Measurements from ENCODE around the gene LRRFIP1. TPM values are rescaled to one million over a fixed set of nuclear protein-coding genes. Genes with fewer than 3 reads are reported as not detected.

LRRFIP1 gene
- total and polyA plus RNA-seq, 2 of the 13 experiments (the other 11 are each of a cell fraction or from before 2014, with no cell fraction given) = 15.9 to 40.5 TPM

- TF ChIP-seq ZNF691 (CRISPR knock-in tag; IDR thresholded peaks at IDR 0.05; ENCODE audit: borderline replicate concordance, low read depth) (peak; percentile 68; the same call in 1 of the 2 replicates), HOXA3 (CRISPR knock-in tag; IDR thresholded peaks at IDR 0.05) (no peak; the same call in none of the 2 replicates), HNRNPLL (IDR thresholded peaks at IDR 0.05; ENCODE audit: low read depth, low read length, poor library complexity, severe bottlenecking) (no peak), IRF2 (CRISPR knock-in tag; IDR thresholded peaks at IDR 0.05) (peak; percentile 44; the same call in 1 of the 2 replicates), ZNF282 (IDR thresholded peaks at IDR 0.05; ENCODE audit: partially characterized antibody) (no peak), ZBTB39 (CRISPR knock-in tag; IDR thresholded peaks at IDR 0.05) (no peak), ZNF549 (CRISPR knock-in tag; IDR thresholded peaks at IDR 0.05) (no peak), ZSCAN12 (CRISPR knock-in tag; IDR thresholded peaks at IDR 0.05) (no peak), CBFB (CRISPR knock-in tag; IDR thresholded peaks at IDR 0.05) (no peak; the same call in 1 of the 2 replicates)
Measured at GRCh38 chr2:237674731-237675276, 47.4 kb downstream of the LRRFIP1 start (continued).

- Histone ChIP-seq H3K4me1 (ENCODE audit: insufficient read depth, low read length) (peaks cover 83% of the 10 kb centered on the region), H3K4me3 (replicated peaks in 1 of 3; ENCODE audit: insufficient read depth in 1 of 3, low read depth in 2 of 3, low read length in 3 of 3) (peak overlapping the region in 1 of 3 experiments; percentile 13; a peak in 1 of 6 replicates), H3K79me2 (ENCODE audit: insufficient read depth, low read length) (no peaks in the 10 kb centered on the region), H3K9ac (ENCODE audit: insufficient read depth, low read depth, low read length) (peak overlapping the region; percentile 52; the same call in 1 of the 2 replicates), H4K20me1 (ENCODE audit: insufficient read depth, low read length) (no peaks in the 10 kb centered on the region), H3K27ac (ENCODE audit: extremely low read length, insufficient read depth, low read length) (peak overlapping the region; percentile 46), H2AFZ (ENCODE audit: low read length) (peak overlapping the region; percentile 18), H3K9me3 (ENCODE audit: low read length) (no peaks in the 10 kb centered on the region), H3K36me3 (replicated peaks in 1 of 2; ENCODE audit: control insufficient read depth in 1 of 2, insufficient read depth in 2 of 2, low read length in 2 of 2) (no peaks in the 10 kb centered on the region), H3K4me2 (ENCODE audit: low read depth, low read length) (peak overlapping the region; percentile 73), H3K27me3 (ENCODE audit: control insufficient read depth in 1 of 2, insufficient read depth in 2 of 2, low read length in 2 of 2) (no peaks in the 10 kb centered on the region)
- 86% methylated on average over 5 of the region's 5 CpGs for WGBS (ENCODE audit: low lambda C conversion rate)
- TF ChIP-seq CBX2 (IDR thresholded peaks at IDR 0.05; ENCODE audit: low read depth, low read length) (0 out of 2 replicates have a peak, but pooled peaks have one; percentile 18), CBX2 (CRISPR knock-in tag; IDR thresholded peaks at IDR 0.05; ENCODE audit: low read depth) (no peak), ZNF570 (CRISPR knock-in tag; IDR thresholded peaks at IDR 0.05; ENCODE audit: borderline replicate concordance) (no peak)
- no peak for ATAC-seq
- no peak for DNase-seq (ENCODE audit: low spot score)
- ChIA-PET CTCF (ENCODE audit: low intra/inter-chr PET ratio, low total read pairs) (interaction anchor here (4.0 to 5.5 kb wide), 2 partner anchors 10 to 70 kb away, joined by 21 to 107 read pairs; no protein-coding TSS in a partner anchor), POLR2A (interaction anchor here (1.0 to 1.7 kb wide), 2 partner anchors 15 to 68 kb away, joined by 3 to 4 read pairs; no protein-coding TSS in a partner anchor)
- FAIRE-seq = no peak
- in situ Hi-C loops (cut with HindIII; ENCODE audit: extremely low pct_ligation_motif_present, low pct_unique_long_range_greater_than_20kb) = no loop called here
- no TSS peak for BruUV-seq (replicated peaks)
- intact Hi-C loops (cut with micrococcal nuclease; ENCODE audit: unreplicated experiment) = no loop called here
Measured at GRCh38 chr2:237675316-237675715, 47.9 kb downstream of the LRRFIP1 start.

Measured in HepG2 (cell line).